ENCODE data around the gene VPS37C. TPM values are rescaled to one million over a fixed set of nuclear protein-coding genes. Genes with fewer than 3 reads are reported as not detected.

The VPS37C gene
- total RNA-seq, 4 donors from 2014 or later, result 19.6 to 27.6 (median 26.7) TPM

DNA sequence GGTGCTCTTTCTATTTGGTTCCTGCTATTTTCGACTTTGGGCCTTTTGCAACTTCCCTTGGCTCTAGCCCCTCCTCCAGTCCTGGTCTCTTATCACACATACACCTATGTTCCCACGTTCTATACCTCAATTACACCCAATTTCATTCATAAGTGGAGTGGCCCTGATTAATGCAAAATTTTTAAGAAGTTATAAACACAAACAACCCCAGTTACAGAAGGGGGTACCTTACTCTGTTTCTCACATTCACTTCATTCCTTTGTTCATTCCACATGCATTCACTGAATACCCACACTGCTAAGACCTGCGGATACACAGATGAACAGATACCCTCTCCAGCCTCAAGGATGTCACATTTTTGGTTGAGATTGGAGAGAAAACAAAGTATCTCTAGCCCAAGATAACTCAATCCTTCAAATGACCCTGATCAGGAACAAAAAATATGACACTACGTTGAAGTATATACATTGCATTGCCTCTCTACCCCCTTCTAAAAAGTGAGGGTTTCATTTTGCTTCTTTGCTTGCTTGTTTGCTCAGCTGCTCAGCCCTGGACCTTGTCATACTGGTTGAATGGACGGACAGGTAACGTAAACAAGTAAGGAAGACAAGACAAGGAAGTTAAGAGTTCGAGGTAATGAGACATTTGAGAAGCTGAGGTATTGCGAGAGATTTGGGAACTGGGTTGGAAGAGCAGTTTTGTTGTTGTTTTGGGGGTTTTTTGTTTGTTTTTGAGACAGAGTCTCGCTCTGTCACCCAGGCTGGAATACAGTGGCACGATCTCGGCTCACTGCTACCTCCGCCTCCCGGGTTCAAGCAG lies 3.6 kb upstream of the VPS37C start:
- no peak for DNase-seq (ENCODE audit: low spot score in 2 of 2)
- H3K4me3 ChIP-seq (ENCODE audit: low read depth, poor library complexity, severe bottlenecking), result no peak overlapping the region
- intact Hi-C loops (cut with DNase I; ENCODE audit: low total_unique reads), result no loop called here
- WGBS, 2 donors, result 82 to 84% methylated on average over 13 of the region's 13 CpGs
- TF ChIP-seq POLR2A (IDR thresholded peaks at IDR 0.05) (no peak), CTCF (IDR thresholded peaks at IDR 0.05) (no peak)

- WGBS, 2 donors, result 74 to 83% methylated on average over 13 of the region's 13 CpGs
- H3K4me3 ChIP-seq (ENCODE audit: low read depth, poor library complexity, severe bottlenecking), result no peak overlapping the region
- TF ChIP-seq CTCF (IDR thresholded peaks at IDR 0.05), result no peak
- TF ChIP-seq POLR2A (IDR thresholded peaks at IDR 0.05), result no peak
- intact Hi-C loops (cut with DNase I; ENCODE audit: low total_unique reads), result no loop called here
- peak in 1 of 2 donors; percentile 37 for DNase-seq (ENCODE audit: low spot score in 2 of 2)
Observed at GRCh38 chr11:61163714-61164605, 2.7 kb upstream of the VPS37C start.

DNA sequence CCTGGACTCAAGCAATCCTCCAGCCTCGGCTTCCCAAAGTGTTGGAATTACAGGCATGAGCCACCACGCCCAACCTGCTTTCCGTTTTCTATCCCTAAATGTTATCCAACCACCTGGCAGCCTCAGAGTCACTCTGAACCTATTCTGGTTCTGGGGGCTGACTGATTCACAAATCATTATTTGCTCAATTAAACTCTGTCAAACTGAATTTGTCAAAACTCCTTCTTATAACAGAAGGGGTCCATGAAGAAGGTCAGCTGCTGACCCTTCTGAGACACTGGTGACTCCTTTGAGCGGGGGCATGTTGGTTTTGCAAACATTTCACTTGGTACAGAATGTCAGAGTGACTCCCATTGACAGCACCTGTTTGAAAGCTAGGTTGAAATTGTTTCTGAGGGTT lies 1.8 kb upstream of the VPS37C start:
- DNase-seq (ENCODE audit: low spot score in 2 of 2), result peak in 1 of 2 donors; percentile 61
- H3K4me3 ChIP-seq (ENCODE audit: low read depth, poor library complexity, severe bottlenecking), result no peak overlapping the region
- intact Hi-C loops (cut with DNase I; ENCODE audit: low total_unique reads), result no loop called here
- 75 to 84% methylated on average over 4 of the region's 4 CpGs for WGBS, 2 donors
- TF ChIP-seq CTCF (IDR thresholded peaks at IDR 0.05), result no peak
- TF ChIP-seq POLR2A (IDR thresholded peaks at IDR 0.05), result no peak

DNA sequence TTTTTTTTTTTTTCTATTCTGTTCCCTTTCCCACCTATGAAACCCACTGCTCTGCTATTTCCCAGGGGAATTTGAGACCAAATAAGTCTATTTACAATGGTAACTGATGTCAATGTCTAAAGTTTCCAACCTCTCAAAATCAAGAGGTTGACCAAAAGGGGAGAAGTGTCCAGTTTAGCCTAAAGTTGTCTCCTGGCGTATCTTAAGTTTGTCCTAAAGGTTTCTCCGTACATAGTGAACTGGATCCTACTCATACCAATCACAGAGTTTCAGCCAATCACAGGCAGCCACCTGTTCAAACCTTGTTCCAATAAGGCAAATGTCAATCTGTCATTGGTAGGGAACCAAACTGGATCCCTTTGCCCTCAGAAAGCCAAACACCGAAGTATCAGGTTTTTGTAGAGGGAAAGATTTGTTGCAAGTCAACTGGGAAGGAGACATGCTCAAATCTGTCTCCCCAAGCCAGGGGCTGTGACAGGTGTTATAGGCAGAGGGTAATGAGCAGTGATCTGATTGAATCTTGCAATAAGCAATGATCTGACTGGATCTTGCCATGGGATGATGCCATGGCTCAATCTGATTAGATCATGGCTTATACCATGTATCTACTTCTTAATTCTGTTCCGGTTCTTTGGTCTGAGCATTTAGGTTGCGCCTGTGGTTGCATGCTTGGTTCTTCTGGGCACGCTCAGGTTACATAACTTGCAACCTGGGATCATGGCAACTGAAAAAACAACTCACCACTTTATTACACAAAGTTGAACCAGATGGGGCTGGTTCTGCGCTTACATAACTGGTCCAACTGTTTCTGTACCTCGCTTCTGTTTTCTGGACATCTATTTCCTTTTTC lies 1.1 kb upstream of the VPS37C start:
- H3K4me3 ChIP-seq (ENCODE audit: low read depth, poor library complexity, severe bottlenecking), result no peak overlapping the region
- TF ChIP-seq POLR2A (IDR thresholded peaks at IDR 0.05), result no peak
- no peak for TF ChIP-seq CTCF (IDR thresholded peaks at IDR 0.05)
- 43 to 47% methylated on average over 8 of the region's 8 CpGs for WGBS, 2 donors
- intact Hi-C loops (cut with DNase I; ENCODE audit: low total_unique reads), result no loop called here
- DNase-seq (ENCODE audit: low spot score in 2 of 2), result peak in 1 of 2 donors; percentile 20

- intact Hi-C loops (cut with DNase I; ENCODE audit: low total_unique reads), result no loop called here
- WGBS, 2 donors, result 4 to 8% methylated on average over 14 to 23 of the region's 25 CpGs
- peak overlapping the region; percentile 70 for H3K4me3 ChIP-seq (ENCODE audit: low read depth, poor library complexity, severe bottlenecking)
- TF ChIP-seq POLR2A (IDR thresholded peaks at IDR 0.05), result no peak
- no peak for TF ChIP-seq CTCF (IDR thresholded peaks at IDR 0.05)
- no peak for DNase-seq (ENCODE audit: low spot score in 2 of 2)
Observed at GRCh38 chr11:61160487-61161189, 588 bp downstream of the VPS37C start.
